HG03025 (cell line): ENCODE data around the gene NCLN.
"Not testable (repeated sequence)": the region's sequence is repeated elsewhere in the genome, so short reads cannot be mapped to it uniquely, and the experiment has no call there.

Experiments
- ATAC-seq: cut with Tn5 transposase; IDR thresholded peaks from one replicate; pipeline ENCODE4 v1.9.1; 2021; ENCODE audit warnings: mild to moderate bottlenecking, moderate library complexity; ENCODE audit not compliant: unreplicated experiment, low FRiP score

Gene NCLN

DNA sequence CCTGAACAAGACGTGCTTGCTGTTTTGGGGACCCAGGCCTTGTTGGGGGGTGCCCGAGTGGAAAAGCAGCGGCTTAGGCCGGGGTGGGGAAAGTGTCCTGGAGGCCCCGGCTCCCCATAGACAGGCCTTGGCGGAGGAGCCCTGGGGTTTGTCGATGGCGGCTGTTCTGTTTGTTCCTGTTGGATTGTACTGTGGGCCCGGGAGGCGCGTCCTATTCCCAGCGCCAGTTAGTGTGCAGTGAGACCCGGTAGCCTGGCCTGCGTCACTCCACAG is 11.1 kb downstream of the NCLN start:
- ATAC-seq = no peak

DNA sequence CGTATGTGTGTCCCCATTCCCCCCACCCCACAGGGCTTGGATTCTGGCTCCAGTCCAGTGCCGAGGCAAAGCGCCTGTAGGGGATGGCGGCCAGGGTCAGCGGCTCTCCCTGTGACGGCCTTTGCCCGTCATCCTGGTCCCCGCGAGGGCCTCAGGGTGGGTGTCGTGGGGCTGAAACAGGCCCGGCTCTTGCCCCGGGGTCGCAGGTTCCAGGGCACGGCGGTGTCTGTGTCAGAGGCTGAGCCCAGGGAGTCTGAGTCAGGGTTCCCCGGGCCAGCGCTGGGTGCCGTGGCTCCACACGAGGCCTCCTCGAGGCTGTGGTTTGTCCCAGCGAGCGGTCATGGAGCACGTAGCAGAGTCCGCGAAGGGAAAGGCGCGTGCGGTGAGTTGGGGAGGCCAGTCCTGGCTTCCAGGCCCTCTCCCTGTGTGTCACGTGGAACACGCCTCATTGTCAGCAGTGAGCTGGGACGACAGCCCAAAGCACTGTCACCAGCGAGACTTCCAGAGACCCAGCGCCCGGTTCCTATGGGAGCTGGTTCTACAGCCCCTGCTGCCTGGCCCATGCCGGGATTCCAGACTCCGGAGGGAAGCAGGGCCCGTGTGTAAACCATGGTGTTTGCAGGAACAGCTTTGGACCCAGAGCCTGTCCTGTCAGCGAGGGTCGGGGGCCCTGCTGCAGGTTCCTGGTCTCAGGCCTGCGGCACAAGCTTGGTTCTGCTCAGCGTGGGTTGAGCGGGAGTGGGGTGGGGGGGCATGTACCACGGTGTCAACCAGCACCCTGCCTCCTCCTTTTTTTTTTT is 13.4 kb downstream of the NCLN start:
- ATAC-seq = no peak

DNA sequence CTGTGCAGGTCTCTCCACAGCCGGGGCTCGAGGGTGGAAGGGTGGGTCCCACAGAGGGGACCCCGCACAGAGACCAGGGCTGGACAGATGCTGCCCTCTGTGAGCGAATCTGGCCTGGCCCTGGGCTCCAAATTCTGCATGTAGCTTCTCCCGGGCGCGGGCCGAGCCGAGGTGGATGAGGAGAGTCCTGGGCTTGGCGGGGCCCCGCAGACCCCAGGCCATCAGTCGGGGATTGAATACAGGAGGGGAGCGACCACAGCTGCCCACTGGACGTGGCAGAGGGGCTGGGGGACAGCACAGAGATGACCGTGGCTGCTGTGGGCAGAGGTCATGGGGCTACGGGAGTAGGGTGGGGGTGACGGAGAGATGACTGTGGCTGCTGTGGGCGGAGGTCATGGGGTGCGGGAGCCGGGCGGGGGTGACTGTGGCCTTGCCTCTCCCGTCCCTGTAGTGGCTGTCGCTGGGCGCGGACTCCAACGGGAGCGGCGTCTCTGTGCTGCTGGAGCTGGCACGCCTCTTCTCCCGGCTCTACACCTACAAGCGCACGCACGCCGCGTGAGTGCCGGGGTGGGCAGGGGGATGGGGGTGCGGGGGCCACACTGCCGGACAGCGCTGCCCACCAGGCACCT is 15.5 kb downstream of the NCLN start:
- ATAC-seq = no peak

DNA sequence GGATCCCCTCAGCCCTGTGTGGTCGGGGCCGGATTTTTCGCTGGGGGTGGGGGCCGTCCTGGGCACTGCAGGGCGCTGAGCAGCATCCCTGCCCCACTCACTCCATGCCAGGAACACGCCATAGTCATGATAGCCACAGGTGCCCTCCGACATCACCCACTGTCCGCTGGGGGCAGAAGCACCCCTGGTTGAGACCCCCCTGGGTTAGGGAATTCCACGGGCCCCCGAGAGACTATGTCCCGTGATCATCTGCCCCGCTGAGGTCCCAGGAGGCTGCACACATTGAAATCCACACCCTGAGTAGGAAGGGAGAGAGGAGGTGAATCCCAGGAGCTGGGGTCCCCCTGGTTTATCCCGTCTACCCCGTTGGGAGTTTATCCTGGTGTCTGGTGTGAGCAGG is 16.2 kb downstream of the NCLN start:
- ATAC-seq = no peak

DNA sequence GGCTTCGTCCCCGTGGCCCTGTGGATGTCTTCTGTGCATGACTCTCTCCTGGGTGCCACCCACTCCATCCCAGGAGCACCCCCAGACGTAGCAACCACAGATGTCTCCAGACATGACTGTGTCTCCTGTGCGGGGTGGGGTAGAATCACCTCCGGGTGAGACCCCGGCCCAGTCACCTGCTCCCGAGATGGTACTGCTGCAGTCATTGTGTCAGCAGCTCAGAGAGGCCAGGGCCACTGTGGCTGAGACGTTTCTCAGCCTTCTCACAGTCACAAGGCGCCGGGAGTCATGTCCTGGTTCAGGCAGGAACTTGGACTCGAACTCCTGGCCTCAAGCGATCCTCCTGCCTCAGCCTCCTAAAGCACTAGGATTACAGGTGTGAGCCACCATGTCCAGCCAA is 16.6 kb downstream of the NCLN start:
- no peak for ATAC-seq

DNA sequence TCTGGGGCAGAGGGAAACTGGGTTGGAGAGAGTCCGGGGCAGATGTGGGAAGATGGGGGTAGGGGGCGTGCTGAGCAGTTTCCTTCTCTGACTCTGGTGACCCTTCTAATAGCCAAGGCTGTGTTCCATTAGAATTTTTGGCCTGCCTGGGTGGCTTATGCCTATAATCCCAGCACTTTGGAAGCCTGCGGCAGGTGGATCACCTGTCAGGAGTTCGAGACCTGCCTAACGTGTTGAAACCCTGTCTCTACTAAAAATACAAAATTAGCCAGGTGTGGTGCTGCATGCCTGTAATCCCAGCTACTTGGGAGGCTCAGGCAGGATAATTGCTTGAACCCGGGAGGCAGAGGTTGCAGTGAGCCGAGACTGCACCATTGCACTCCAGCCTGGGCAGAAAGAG is 17.2 kb downstream of the NCLN start:
- not testable (repeated sequence) for ATAC-seq

DNA sequence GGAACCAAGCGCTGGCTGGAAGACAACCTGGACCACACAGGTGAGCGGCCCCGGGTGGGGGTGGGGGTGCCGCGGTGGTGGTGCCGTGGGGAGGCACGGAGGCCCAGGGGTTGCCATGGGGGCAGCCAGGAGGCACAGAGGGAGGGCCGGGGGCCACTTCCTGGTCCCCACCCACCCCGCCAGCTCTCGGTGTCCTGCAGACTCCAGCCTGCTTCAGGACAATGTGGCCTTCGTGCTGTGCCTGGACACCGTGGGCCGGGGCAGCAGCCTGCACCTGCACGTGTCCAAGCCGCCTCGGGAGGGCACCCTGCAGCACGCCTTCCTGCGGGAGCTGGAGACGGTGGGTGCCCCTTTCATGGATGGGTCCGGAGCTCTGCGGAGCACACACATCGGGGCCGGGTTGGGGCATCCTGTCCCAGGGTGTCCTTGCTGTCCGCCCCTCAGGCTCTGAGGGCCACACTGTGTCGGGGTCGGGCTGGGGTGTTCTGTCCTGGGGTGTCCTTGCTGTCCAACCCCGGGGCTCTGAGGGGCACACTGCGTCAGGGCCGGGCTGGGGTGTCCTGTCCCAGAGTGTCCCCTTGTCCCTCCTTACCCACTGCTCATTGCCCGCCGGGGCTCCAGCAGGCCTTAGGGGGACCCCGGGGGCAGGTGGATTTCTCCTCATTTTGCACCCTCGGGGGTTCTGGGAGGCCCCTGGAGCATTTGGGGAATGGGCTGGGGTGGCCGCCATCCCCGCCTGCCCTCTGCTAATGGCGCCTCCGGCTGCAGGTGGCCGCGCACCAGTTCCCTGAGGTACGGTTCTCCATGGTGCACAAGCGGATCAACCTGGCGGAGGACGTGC is 18.3 kb downstream of the NCLN start:
- no peak for ATAC-seq

DNA sequence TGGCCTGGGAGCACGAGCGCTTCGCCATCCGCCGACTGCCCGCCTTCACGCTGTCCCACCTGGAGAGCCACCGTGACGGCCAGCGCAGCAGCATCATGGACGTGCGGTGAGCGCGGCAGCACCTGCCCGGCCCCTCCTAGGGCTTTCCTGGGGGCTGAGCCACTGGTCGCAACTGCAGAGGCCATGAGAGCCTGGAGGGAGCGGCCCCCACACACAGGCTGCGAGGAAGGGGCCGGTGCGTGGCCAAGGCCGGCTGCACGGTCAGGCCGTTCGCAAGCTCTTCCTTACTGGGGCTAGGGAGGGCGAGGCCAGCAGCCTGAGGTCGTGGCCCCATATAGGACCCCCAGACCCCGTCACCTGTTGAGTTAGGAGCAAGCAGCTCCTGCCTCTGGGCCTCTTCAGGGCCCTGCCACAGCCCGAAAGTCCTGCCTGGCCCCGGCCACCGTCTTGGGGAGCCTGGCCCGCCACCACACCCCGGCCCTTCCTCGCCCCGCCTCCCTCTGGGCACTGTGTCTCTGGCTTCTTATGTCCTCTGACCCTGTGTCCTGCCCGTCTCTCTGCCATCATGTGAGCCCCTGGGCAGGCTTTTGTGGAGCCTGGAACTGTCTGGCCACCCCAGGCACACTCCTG is 19.0 kb downstream of the NCLN start:
- no peak for ATAC-seq

DNA sequence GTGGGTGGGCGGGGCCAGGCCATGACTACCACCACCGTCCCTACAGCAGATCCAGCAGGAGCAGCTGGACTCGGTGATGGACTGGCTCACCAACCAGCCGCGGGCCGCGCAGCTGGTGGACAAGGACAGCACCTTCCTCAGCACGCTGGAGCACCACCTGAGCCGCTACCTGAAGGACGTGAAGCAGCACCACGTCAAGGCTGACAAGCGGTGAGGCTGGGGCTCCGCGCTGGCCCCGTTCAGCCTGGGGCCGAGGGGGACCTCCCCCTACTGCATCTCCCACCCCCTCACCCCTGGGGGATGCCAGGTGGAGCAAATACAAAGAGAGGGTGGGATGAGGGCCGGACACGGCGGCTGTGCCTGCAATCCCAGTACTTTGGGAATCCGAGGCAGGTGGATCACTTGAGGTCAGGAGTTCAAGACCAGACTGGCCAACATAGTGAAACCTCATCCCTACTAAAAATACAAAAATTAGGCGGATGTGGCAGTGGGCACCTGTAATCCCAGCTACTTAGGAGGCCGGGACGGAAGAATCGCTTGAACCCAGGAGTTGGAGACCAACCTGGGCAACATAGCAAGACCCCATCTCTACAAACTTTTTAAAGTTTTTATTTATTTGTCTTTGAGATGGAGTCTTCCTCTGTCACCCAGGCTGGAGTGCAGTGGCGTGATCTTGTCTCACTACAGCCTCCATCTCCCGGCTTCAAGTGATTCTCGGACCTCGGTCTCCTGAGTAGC is 20.7 kb downstream of the NCLN start:
- no peak for ATAC-seq

DNA sequence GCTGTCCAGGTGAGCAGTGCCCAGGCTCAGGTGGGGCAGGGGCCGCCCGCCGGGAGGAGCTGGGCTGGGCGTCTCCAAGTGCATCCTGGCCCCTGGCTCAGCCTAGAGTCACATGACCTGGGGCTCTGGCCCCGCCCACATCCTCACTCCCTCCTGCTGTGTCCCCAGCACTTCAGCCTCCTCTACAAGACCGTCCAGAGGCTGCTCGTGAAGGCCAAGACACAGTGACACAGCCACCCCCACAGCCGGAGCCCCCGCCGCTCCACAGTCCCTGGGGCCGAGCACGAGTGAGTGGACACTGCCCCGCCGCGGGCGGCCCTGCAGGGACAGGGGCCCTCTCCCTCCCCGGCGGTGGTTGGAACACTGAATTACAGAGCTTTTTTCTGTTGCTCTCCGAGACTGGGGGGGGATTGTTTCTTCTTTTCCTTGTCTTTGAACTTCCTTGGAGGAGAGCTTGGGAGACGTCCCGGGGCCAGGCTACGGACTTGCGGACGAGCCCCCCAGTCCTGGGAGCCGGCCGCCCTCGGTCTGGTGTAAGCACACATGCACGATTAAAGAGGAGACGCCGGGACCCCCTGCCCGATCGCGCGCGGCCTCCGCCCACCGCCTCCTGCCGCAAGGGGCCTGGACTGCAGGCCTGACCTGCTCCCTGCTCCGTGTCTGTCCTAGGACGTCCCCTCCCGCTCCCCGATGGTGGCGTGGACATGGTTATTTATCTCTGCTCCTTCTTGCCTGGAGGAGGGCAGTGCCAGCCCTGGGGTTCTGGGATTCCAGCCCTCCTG is 21.9 kb downstream of the NCLN start:
- no peak for ATAC-seq

DNA sequence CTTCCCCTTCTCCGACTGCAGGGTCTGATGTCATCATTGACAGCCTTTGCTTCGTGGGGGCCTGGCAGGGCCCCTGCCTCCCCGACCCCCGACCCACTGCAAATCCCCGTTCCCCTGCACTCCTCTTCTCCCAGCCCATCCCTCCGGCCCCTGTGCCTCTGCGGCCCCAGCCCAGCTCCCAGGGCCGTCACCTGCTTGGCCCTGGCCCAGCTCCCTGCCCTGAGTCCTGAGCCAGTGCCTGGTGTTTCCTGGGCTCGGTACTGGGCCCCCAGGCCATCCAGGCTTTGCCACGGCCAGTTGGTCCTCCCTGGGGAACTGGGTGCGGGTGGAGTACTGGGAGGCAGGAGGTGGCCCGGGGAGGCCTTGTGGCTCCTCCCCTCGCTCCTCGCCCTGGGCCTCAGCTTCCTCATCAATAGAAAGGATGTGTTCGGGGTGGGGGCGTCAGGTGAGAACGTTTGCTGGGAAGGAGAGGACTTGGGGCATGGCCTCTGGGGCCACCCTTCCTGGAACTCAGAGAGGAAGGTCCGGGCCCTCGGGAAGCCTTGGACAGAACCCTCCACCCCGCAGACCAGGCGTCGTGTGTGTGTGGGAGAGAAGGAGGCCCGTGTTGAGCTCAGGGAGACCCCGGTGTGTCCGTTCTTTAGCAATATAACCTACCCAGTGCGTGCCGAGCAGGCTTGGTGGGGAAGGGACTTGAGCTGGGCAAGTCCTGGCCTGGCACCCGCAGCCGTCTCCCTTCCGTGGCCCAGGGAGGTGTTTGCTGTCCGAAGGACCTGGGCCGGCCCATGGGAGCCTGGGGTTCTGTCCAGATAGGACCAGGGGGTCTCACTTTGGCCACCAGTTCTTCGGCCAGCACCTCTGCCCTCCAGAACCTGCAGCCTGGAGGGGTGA is 22.8 kb downstream of the NCLN start:
- no peak for ATAC-seq

DNA sequence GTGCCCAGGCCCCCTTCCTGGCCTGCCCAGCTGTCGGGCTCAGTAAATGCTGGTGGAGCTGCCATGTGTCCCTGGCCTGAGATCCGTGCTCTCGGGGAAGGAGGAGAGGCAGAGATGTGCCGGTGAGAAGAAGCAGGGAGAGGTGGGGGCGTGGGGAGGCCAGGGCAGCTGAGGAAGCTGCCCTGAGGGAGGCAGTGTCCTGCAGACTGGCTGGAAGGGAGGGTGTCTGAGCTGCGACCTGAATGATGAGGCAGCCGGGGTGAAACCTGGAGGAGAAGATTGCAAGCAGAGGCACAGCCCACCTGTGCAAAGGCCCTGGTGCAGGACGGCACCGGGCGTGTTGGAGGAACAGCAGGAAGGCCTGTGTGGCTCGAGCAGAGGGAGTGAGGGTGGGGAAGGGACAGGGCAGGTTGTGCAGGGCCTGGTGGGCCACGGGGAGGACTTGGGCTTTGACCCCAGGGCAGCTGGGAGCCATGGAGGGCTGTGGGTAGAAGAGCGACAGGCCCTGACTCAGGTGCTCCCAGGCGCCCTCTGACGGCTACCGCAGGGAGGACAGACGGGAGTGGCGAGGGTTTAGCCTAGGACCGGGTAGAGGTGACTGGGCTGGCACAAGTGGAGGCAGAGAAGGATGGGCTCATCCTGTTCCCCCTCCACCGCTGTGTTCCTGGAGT is 24.8 kb downstream of the NCLN start:
- ATAC-seq = no peak

DNA sequence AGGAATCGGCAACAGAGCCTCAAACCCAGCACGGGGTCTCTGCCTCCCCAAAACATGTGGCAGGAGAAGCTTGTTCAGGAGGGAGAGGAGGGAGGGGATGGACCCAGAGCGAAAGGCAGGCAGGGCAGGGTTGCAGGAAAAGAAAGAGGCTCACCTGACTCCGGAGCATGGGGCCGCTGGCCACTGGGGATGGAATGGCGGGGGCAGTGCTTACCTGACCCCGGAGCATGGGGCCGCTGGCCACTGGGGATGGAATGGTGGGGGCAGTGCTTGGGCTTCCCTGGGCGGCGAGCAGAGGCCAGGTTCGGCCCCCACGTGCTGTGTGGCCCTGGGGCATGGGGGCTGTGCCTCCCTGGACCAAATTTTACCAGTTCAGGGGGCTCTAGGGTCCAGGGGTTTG is 25.5 kb downstream of the NCLN start:
- no peak for ATAC-seq

DNA sequence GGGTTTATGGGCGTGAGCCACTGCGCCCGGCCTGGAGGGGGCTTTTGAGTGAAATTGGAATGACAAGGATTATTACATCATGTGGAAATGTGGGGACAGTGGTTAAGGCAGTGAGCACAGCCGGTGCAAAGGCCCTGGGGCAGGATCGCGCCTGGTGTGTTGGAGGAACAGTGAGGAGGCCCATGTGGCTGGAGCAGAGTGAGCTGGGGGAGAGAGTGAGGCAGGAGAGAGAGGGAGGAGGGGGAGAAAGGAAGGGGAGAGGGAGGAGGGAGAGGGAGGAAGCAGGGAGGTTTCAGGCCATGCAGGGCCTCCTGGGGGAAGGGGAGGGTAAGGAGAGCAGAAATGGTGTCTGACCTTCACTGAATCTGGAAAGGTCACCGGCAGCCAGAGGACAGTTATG is 27.4 kb downstream of the NCLN start:
- ATAC-seq = no peak

DNA sequence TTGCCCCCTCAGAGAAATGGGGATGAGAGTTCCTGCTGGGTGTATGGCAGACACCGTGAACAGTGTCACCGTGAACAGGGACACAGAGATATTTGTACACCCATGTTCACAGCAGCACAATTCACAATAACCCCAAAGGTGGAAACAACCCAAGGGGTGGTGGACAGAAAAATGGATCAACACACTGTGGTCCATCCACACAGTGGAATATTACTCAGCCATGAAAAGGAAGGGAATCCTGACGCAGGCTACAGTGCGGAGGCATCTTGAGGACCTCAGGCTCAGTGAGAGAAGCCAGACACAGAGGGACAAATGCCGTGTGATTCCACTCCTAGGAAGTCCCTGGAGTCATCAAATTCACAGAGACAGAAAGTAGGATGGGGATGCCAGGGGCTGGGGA is 31.1 kb downstream of the NCLN start:
- no peak for ATAC-seq

DNA sequence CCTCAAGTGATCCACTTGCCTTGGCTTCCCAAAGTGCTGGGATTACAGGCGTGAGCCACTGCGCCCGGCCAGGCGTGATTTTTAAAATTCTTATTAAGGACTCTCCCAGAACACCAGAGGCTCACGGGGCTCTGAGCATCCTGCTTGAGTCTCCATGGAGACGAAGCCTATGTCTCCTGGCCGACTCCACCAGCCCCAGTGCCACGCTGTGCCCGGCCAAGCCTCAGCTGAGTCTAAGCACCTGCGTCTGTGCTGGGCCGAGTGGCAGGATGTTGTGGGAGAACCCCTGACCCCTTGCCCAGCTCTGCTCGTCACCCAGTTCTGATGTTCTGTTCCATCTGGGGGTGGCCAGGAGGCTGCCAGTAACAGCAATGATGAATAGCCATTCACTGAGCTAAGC is 34.8 kb downstream of the NCLN start:
- no peak for ATAC-seq

DNA sequence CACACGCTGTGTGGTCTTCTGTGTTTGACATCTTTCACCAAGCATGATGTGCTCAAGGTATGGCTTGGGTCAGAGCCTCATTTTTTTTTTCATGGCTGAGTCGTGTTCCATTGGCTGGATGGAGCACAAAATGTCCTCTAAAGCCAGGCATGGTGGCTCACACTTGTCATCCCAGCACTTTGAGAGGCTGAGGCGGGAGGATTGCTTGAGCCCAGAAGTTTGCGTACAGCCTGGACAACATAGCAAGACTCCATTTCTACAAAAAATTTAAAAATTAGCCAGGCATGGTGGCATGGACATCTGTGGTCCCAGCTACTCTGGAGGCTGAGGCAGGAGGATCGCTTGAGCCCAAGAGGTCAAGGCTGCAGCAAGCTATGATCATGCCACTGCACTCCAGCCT is 35.8 kb downstream of the NCLN start:
- ATAC-seq = not testable (repeated sequence)

DNA sequence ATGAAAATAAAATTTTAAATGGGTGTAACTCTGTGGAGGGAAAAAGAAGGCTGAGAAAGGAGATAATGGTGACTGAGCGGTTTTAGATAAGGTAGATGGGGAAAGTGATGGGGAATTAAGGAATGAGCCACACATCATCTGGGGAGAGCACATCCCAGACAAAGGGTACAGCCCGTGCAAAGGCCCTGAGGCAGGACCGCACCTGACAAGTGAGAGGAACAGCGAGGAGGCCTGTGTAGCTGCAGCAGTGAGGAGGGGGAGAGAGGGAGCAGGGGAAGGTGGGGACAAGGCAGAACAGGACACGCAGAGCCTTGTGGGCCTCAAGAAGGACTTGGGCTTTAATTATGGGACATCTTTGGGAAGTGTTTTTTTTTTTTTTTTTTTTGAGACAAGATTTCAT is 37.0 kb downstream of the NCLN start:
- ATAC-seq = no peak
